ENCODE measurements around the gene PTGER3.

Gene PTGER3

GRCh38 chr1:71033136-71033535, 14.5 kb downstream of the PTGER3 start:
- TF ChIP-seq CTCF (IDR thresholded peaks at IDR 0.05; ENCODE audit: control insufficient read depth, extremely low read depth, insufficient read depth), result no peak
- H3K4me3 ChIP-seq (ENCODE audit: low read depth, low read length), result no peak overlapping the region
- DNase-seq (ENCODE audit: low read depth), result no peak

- no peak for DNase-seq (ENCODE audit: low read depth)
- no peak for TF ChIP-seq CTCF (IDR thresholded peaks at IDR 0.05; ENCODE audit: control insufficient read depth, extremely low read depth, insufficient read depth)
- no peak overlapping the region for H3K4me3 ChIP-seq (ENCODE audit: low read depth, low read length)
Observed at GRCh38 chr1:71031426-71031825, 16.2 kb downstream of the PTGER3 start.

- TF ChIP-seq CTCF (IDR thresholded peaks at IDR 0.05; ENCODE audit: control insufficient read depth, extremely low read depth, insufficient read depth), result no peak
- no peak overlapping the region for H3K4me3 ChIP-seq (ENCODE audit: low read depth, low read length)
- DNase-seq (ENCODE audit: low read depth), result no peak
Observed at GRCh38 chr1:71030026-71030425, 17.6 kb downstream of the PTGER3 start.

- TF ChIP-seq CTCF (IDR thresholded peaks at IDR 0.05; ENCODE audit: control insufficient read depth, extremely low read depth, insufficient read depth), result no peak
- no peak overlapping the region for H3K4me3 ChIP-seq (ENCODE audit: low read depth, low read length)
- DNase-seq (ENCODE audit: low read depth), result no peak
Observed at GRCh38 chr1:71028981-71029380, 18.6 kb downstream of the PTGER3 start.

GRCh38 chr1:71027991-71028390, 19.6 kb downstream of the PTGER3 start:
- no peak for TF ChIP-seq CTCF (IDR thresholded peaks at IDR 0.05; ENCODE audit: control insufficient read depth, extremely low read depth, insufficient read depth)
- no peak overlapping the region for H3K4me3 ChIP-seq (ENCODE audit: low read depth, low read length)
- DNase-seq (ENCODE audit: low read depth), result no peak

- DNase-seq (ENCODE audit: low read depth), result no peak
- TF ChIP-seq CTCF (IDR thresholded peaks at IDR 0.05; ENCODE audit: control insufficient read depth, extremely low read depth, insufficient read depth), result no peak
- H3K4me3 ChIP-seq (ENCODE audit: low read depth, low read length), result no peak overlapping the region
Observed at GRCh38 chr1:71026093-71026492, 21.5 kb downstream of the PTGER3 start.

- no peak for TF ChIP-seq CTCF (IDR thresholded peaks at IDR 0.05; ENCODE audit: control insufficient read depth, extremely low read depth, insufficient read depth)
- no peak for DNase-seq (ENCODE audit: low read depth)
- no peak overlapping the region for H3K4me3 ChIP-seq (ENCODE audit: low read depth, low read length)
Observed at GRCh38 chr1:71023515-71023914, 24.1 kb downstream of the PTGER3 start.
